Glutamatergic neuron (in vitro differentiated cells): ENCODE data around the gene HERPUD1. TPM values are rescaled to one million over a fixed set of nuclear protein-coding genes. Genes with fewer than 3 reads are reported as not detected.
"Not testable (repeated sequence)": the region's sequence is repeated elsewhere in the genome, so short reads cannot be mapped to it uniquely, and the experiment has no call there.

Experiments
- DNase-seq: peaks from one replicate; pipeline ENCODE4 v3.0.0; 2022
- H3K27ac Mint-ChIP-seq: one replicate; pipeline ENCODE4 v1.8.0; 2020; ENCODE audit warnings: mild to moderate bottlenecking, mixed read lengths, inconsistent platforms; ENCODE audit not compliant: unreplicated experiment
- H3K27me3 Mint-ChIP-seq: one replicate; pipeline ENCODE4 v1.8.0; 2020; ENCODE audit warnings: mild to moderate bottlenecking, moderate library complexity, mixed read lengths, inconsistent platforms; ENCODE audit not compliant: unreplicated experiment
- H3K36me3 Mint-ChIP-seq: one replicate; pipeline ENCODE4 v1.8.0; 2020; ENCODE audit warnings: mild to moderate bottlenecking, mixed read lengths, inconsistent platforms; ENCODE audit not compliant: unreplicated experiment
- H3K4me1 Mint-ChIP-seq: one replicate; pipeline ENCODE4 v1.8.0; 2020; ENCODE audit warnings: mild to moderate bottlenecking, low read depth, mixed read lengths, inconsistent platforms; ENCODE audit not compliant: unreplicated experiment
- H3K4me3 Mint-ChIP-seq: one replicate; pipeline ENCODE4 v1.8.0; 2020; ENCODE audit warnings: mild to moderate bottlenecking, mixed read lengths, inconsistent platforms; ENCODE audit not compliant: unreplicated experiment
- H3K9me3 Mint-ChIP-seq: one replicate; pipeline ENCODE4 v1.8.0; 2020; ENCODE audit warnings: mild to moderate bottlenecking, moderate library complexity, mixed read lengths, inconsistent platforms; ENCODE audit not compliant: unreplicated experiment
- CTCF ChIP-seq: fragments of 200-600 bp; sonication (generic); IDR thresholded peaks from one replicate; pipeline ENCODE4 v1.5.0; 2021; ENCODE audit not compliant: partially characterized antibody, unreplicated experiment
- long read RNA-seq: library from polyadenylated mRNA; unstranded; transcript quantifications from one replicate; pipeline ENCODE4 v2.0.0, GENCODE V29; 2020; ENCODE audit not compliant: unreplicated experiment
- total RNA-seq: library from RNA; stranded (reverse); fragmentation: NEBNext Ultra II Directional; extraction: Animal tissue kit (Norgen Biotek cat#: 25700); gene quantifications from one replicate; pipeline ENCODE4 v1.2.1, GENCODE V29; 2021; ENCODE audit not compliant: unreplicated experiment

The HERPUD1 gene
- total RNA-seq = 160 TPM
- long read RNA-seq, transcript HERPUD1-201 (8 exons, 1,862 nt) = minor isoform, 14 of 218 reads
- long read RNA-seq, transcript HERPUD1-204 (8 exons, 2,946 nt) = major isoform, 184 of 218 reads
- long read RNA-seq, partial matches to known transcripts = 3 of 218 reads
- long read RNA-seq, other reads (novel, unspliced or antisense) = 11 of 218 reads

- peak; percentile 26 for TF ChIP-seq CTCF
- H3K4me1 Mint-ChIP-seq = peaks cover 14% of the 10 kb centered on the region
- peaks cover 11% of the 10 kb centered on the region for H3K9me3 Mint-ChIP-seq
- DNase-seq = peak; percentile 97
- peaks cover 9% of the 10 kb centered on the region for H3K27me3 Mint-ChIP-seq
- H3K27ac Mint-ChIP-seq = peak within 1 kb of the TSS; percentile 96
- peak within 1 kb of the TSS; percentile 97 for H3K4me3 Mint-ChIP-seq
- H3K36me3 Mint-ChIP-seq = peaks cover 5% of the 10 kb centered on the region
Observed at GRCh38 chr16:56931892-56932720, at the start of gene HERPUD1. Gene HERPUD1, plus strand, starts transcription at chr16:56932142. Its CDS starts 103 bp downstream, at chr16:56932245.

GRCh38 chr16:56883586-56883985 is 48.4 kb upstream of the HERPUD1 start:
- no peak for TF ChIP-seq CTCF
- no peak overlapping the region for H3K4me3 Mint-ChIP-seq
- no peak for DNase-seq
- peaks cover 2% of the 10 kb centered on the region for H3K27me3 Mint-ChIP-seq
- H3K9me3 Mint-ChIP-seq = peaks cover 9% of the 10 kb centered on the region
- no peak overlapping the region for H3K27ac Mint-ChIP-seq
- peaks cover 4% of the 10 kb centered on the region for H3K36me3 Mint-ChIP-seq
- no peaks in the 10 kb centered on the region for H3K4me1 Mint-ChIP-seq

GRCh38 chr16:56884026-56884582 is 47.8 kb upstream of the HERPUD1 start:
- no peaks in the 10 kb centered on the region for H3K4me1 Mint-ChIP-seq
- H3K4me3 Mint-ChIP-seq = no peak overlapping the region
- peaks cover 7% of the 10 kb centered on the region for H3K9me3 Mint-ChIP-seq
- H3K27me3 Mint-ChIP-seq = peaks cover 2% of the 10 kb centered on the region
- no peak for TF ChIP-seq CTCF
- peaks cover 4% of the 10 kb centered on the region for H3K36me3 Mint-ChIP-seq
- H3K27ac Mint-ChIP-seq = no peak overlapping the region
- DNase-seq = no peak

GRCh38 chr16:56884929-56885328 is 47.0 kb upstream of the HERPUD1 start:
- H3K27ac Mint-ChIP-seq, H3K4me3 Mint-ChIP-seq, H3K36me3 Mint-ChIP-seq, H3K4me1 Mint-ChIP-seq, H3K9me3 Mint-ChIP-seq, H3K27me3 Mint-ChIP-seq, DNase-seq: not testable (repeated sequence)

GRCh38 chr16:56885446-56886162 is 46.3 kb upstream of the HERPUD1 start:
- H3K27me3 Mint-ChIP-seq = peaks cover 2% of the 10 kb centered on the region
- H3K36me3 Mint-ChIP-seq = peaks cover 4% of the 10 kb centered on the region
- H3K4me1 Mint-ChIP-seq = no peaks in the 10 kb centered on the region
- no peak for DNase-seq
- H3K27ac Mint-ChIP-seq = no peak overlapping the region
- H3K9me3 Mint-ChIP-seq = peaks cover 7% of the 10 kb centered on the region
- no peak overlapping the region for H3K4me3 Mint-ChIP-seq
- TF ChIP-seq CTCF = no peak
